ENCODE results near the gene TPPP3.

- TF ChIP-seq POLR2A (IDR thresholded peaks at IDR 0.05; ENCODE audit: low read depth, low read length) = no peak
- TF ChIP-seq TAF1 (IDR thresholded peaks at IDR 0.05; ENCODE audit: low read depth, low read length) = no peak
- no peak for TF ChIP-seq POLR2AphosphoS5 (IDR thresholded peaks at IDR 0.05; ENCODE audit: low read depth, low read length)
- no peak for TF ChIP-seq POU2F2 (IDR thresholded peaks at IDR 0.05; ENCODE audit: low read depth, low read length)
Observed at GRCh38 chr16:67429053-67429798, 35.9 kb upstream of the TPPP3 start.

Data from GM12891 (cell line).